Activated CD4-positive, alpha-beta T cell treated with anti-CD3 and anti-CD28 coated beads, Interleukin-2, amount 50 U/mL, for 48 hours (primary cell): ENCODE results near the gene GYS1.
A peak's percentile ranks its signal among the peaks of the same experiment; 100 is the strongest.

Experiments
- DNase-seq, 2 experiments: peaks; one replicate each; pipeline ENCODE4 v3.0.0-alpha.2; 2020

The GYS1 gene

GRCh38 chr19:49017666-49018351, 24.7 kb upstream of the GYS1 start:
- peak; percentile 62 to 69 for DNase-seq

- DNase-seq = no peak
Measured at GRCh38 chr19:49017041-49017665, 24.0 kb upstream of the GYS1 start, which contains the start of gene LHB. Gene LHB (minus strand): TSS chr19:49017091. CDS start chr19:49017081, 10 bp downstream.

- no peak for DNase-seq
Measured at GRCh38 chr19:49016067-49016839, 23.1 kb upstream of the GYS1 start.

- no peak for DNase-seq
Measured at GRCh38 chr19:49014870-49015255, 21.8 kb upstream of the GYS1 start.

GRCh38 chr19:49014123-49014869, 21.2 kb upstream of the GYS1 start:
- DNase-seq = no peak

- DNase-seq = no peak
Measured at GRCh38 chr19:49011194-49011593, 18.1 kb upstream of the GYS1 start.

GRCh38 chr19:49010453-49010852, 17.3 kb upstream of the GYS1 start:
- DNase-seq = no peak

- DNase-seq = no peak
Measured at GRCh38 chr19:49009828-49010227, 16.7 kb upstream of the GYS1 start.

- DNase-seq = no peak
Measured at GRCh38 chr19:49006905-49007304, 13.8 kb upstream of the GYS1 start.

GRCh38 chr19:49004964-49005614, 12.0 kb upstream of the GYS1 start:
- DNase-seq = no peak

GRCh38 chr19:49004133-49004532, 11.0 kb upstream of the GYS1 start:
- no peak for DNase-seq

GRCh38 chr19:48999481-49000325, 6.6 kb upstream of the GYS1 start:
- peak; percentile 72 to 77 for DNase-seq

- DNase-seq = peak; percentile 68 to 75
Measured at GRCh38 chr19:48997972-48998371, 4.9 kb upstream of the GYS1 start.

GRCh38 chr19:48994035-48994386, 902 bp upstream of the GYS1 start:
- DNase-seq = no peak

GRCh38 chr19:48992581-48993174, 431 bp downstream of the GYS1 start:
- peak; percentile 29 to 38 for DNase-seq

- DNase-seq = peak in 1 of 2 experiments; percentile 30
Measured at GRCh38 chr19:48991873-48992580, 1.1 kb downstream of the GYS1 start.

- no peak for DNase-seq
Measured at GRCh38 chr19:48991011-48991609, 2.0 kb downstream of the GYS1 start.

GRCh38 chr19:48990400-48990799, 2.7 kb downstream of the GYS1 start:
- DNase-seq = no peak

- no peak for DNase-seq
Measured at GRCh38 chr19:48989701-48990291, 3.3 kb downstream of the GYS1 start.

GRCh38 chr19:48988860-48989259, 4.2 kb downstream of the GYS1 start:
- no peak for DNase-seq
